ENCODE results near the gene MEGF8.

MEGF8 gene

GRCh38 chr19:42306646-42307045, 18.8 kb upstream of the MEGF8 start:
- DNase-seq (ENCODE audit: low spot score), result no peak

GRCh38 chr19:42309686-42310085, 15.7 kb upstream of the MEGF8 start:
- DNase-seq (ENCODE audit: low spot score), result no peak

- DNase-seq (ENCODE audit: low spot score), result peak; percentile 57
Measured at GRCh38 chr19:42311657-42312056, 13.8 kb upstream of the MEGF8 start.

GRCh38 chr19:42312370-42312769, 13.1 kb upstream of the MEGF8 start:
- DNase-seq (ENCODE audit: low spot score), result no peak

GRCh38 chr19:42313096-42313839, 12.2 kb upstream of the MEGF8 start, which contains the start of gene TMEM145:
Gene TMEM145 (plus strand): TSS chr19:42313309. CDS start chr19:42313377, 68 bp downstream.
- DNase-seq (ENCODE audit: low spot score), result peak; percentile 96

- no peak for DNase-seq (ENCODE audit: low spot score)
Measured at GRCh38 chr19:42313840-42314755, 11.3 kb upstream of the MEGF8 start.

GRCh38 chr19:42315024-42315423, 10.4 kb upstream of the MEGF8 start:
- DNase-seq (ENCODE audit: low spot score), result no peak

- DNase-seq (ENCODE audit: low spot score), result no peak
Measured at GRCh38 chr19:42316223-42317211, 8.9 kb upstream of the MEGF8 start.

GRCh38 chr19:42317535-42317934, 7.9 kb upstream of the MEGF8 start:
- no peak for DNase-seq (ENCODE audit: low spot score)

GRCh38 chr19:42322305-42322704, 3.1 kb upstream of the MEGF8 start:
- DNase-seq (ENCODE audit: low spot score), result no peak

GRCh38 chr19:42323473-42323851, 2.0 kb upstream of the MEGF8 start:
- no peak for DNase-seq (ENCODE audit: low spot score)

- DNase-seq (ENCODE audit: low spot score), result no peak
Measured at GRCh38 chr19:42323852-42324654, 1.4 kb upstream of the MEGF8 start.

- no peak for DNase-seq (ENCODE audit: low spot score)
Measured at GRCh38 chr19:42324655-42325307, 654 bp upstream of the MEGF8 start.

- DNase-seq (ENCODE audit: low spot score), result no peak
Measured at GRCh38 chr19:42325896-42326771, 699 bp downstream of the MEGF8 start.

GRCh38 chr19:42326969-42327368, 1.5 kb downstream of the MEGF8 start:
- no peak for DNase-seq (ENCODE audit: low spot score)

GRCh38 chr19:42327381-42327780, 1.9 kb downstream of the MEGF8 start:
- DNase-seq (ENCODE audit: low spot score), result no peak

- DNase-seq (ENCODE audit: low spot score), result no peak
Measured at GRCh38 chr19:42328106-42328505, 2.7 kb downstream of the MEGF8 start.

- DNase-seq (ENCODE audit: low spot score), result no peak
Measured at GRCh38 chr19:42328854-42329253, 3.4 kb downstream of the MEGF8 start.

- no peak for DNase-seq (ENCODE audit: low spot score)
Measured at GRCh38 chr19:42330241-42330711, 4.8 kb downstream of the MEGF8 start.
